ENCODE results near the gene C4orf33.

The C4orf33 gene

GRCh38 chr4:129093191-129093920 is 2.6 kb upstream of the C4orf33 start, which contains the start of gene SCLT1:
TSS of gene SCLT1 (minus strand) at chr4:129093539. CDS start at chr4:129093103, 436 bp downstream.
- DNase-seq (ENCODE audit: extremely low read depth, insufficient read length), result peak; percentile 94
- H3K4me3 ChIP-seq (replicated peaks; ENCODE audit: low read depth, low read length), result peak within 1 kb of the TSS; percentile 88
- H3K27me3 ChIP-seq (replicated peaks; ENCODE audit: control insufficient read depth, insufficient read depth, low read length), result no peaks in the 10 kb centered on the region
- no peaks in the 10 kb centered on the region for H3K36me3 ChIP-seq (ENCODE audit: control insufficient read depth, insufficient read depth, low read length)
- no peak for TF ChIP-seq CTCF (IDR thresholded peaks at IDR 0.05; ENCODE audit: insufficient read depth, low read length, poor library complexity, severe bottlenecking)

- TF ChIP-seq CTCF (IDR thresholded peaks at IDR 0.05; ENCODE audit: insufficient read depth, low read length, poor library complexity, severe bottlenecking), result no peak
- H3K4me3 ChIP-seq (replicated peaks; ENCODE audit: low read depth, low read length), result peak overlapping the region; percentile 88
- no peaks in the 10 kb centered on the region for H3K27me3 ChIP-seq (replicated peaks; ENCODE audit: control insufficient read depth, insufficient read depth, low read length)
- DNase-seq (ENCODE audit: extremely low read depth, insufficient read length), result no peak
- no peaks in the 10 kb centered on the region for H3K36me3 ChIP-seq (ENCODE audit: control insufficient read depth, insufficient read depth, low read length)
Measured at GRCh38 chr4:129094347-129094746, 1.6 kb upstream of the C4orf33 start.

- Histone ChIP-seq H3K27me3 (replicated peaks; ENCODE audit: control insufficient read depth, insufficient read depth, low read length) (no peaks in the 10 kb centered on the region), H3K36me3 (ENCODE audit: control insufficient read depth, insufficient read depth, low read length) (no peaks in the 10 kb centered on the region), H3K4me3 (replicated peaks; ENCODE audit: low read depth, low read length) (no peak overlapping the region)
- no peak for DNase-seq (ENCODE audit: extremely low read depth, insufficient read length)
- TF ChIP-seq CTCF (IDR thresholded peaks at IDR 0.05; ENCODE audit: insufficient read depth, low read length, poor library complexity, severe bottlenecking), result no peak
Measured at GRCh38 chr4:129098531-129099001, 2.6 kb downstream of the C4orf33 start.

- no peaks in the 10 kb centered on the region for H3K27me3 ChIP-seq (replicated peaks; ENCODE audit: control insufficient read depth, insufficient read depth, low read length)
- no peak for DNase-seq (ENCODE audit: extremely low read depth, insufficient read length)
- TF ChIP-seq CTCF (IDR thresholded peaks at IDR 0.05; ENCODE audit: insufficient read depth, low read length, poor library complexity, severe bottlenecking), result no peak
- H3K4me3 ChIP-seq (replicated peaks; ENCODE audit: low read depth, low read length), result no peak overlapping the region
- peaks cover 4% of the 10 kb centered on the region for H3K36me3 ChIP-seq (ENCODE audit: control insufficient read depth, insufficient read depth, low read length)
Measured at GRCh38 chr4:129109965-129110824, 14.2 kb downstream of the C4orf33 start.

GRCh38 chr4:129110931-129111330 is 15.0 kb downstream of the C4orf33 start:
- no peak for DNase-seq (ENCODE audit: extremely low read depth, insufficient read length)
- Histone ChIP-seq H3K27me3 (replicated peaks; ENCODE audit: control insufficient read depth, insufficient read depth, low read length) (no peaks in the 10 kb centered on the region), H3K4me3 (replicated peaks; ENCODE audit: low read depth, low read length) (no peak overlapping the region), H3K36me3 (ENCODE audit: control insufficient read depth, insufficient read depth, low read length) (peaks cover 4% of the 10 kb centered on the region)
- no peak for TF ChIP-seq CTCF (IDR thresholded peaks at IDR 0.05; ENCODE audit: insufficient read depth, low read length, poor library complexity, severe bottlenecking)
